GM21723 (cell line): ENCODE results near the gene PLPPR2.
"Not testable (repeated sequence)": the region's sequence is repeated elsewhere in the genome, so short reads cannot be mapped to it uniquely, and the experiment has no call there.

Experiments used
- ATAC-seq: cut with Tn5 transposase; IDR thresholded peaks from one replicate; pipeline ENCODE4 v1.9.1; 2021; ENCODE audit warnings: mild to moderate bottlenecking, moderate library complexity; ENCODE audit not compliant: unreplicated experiment

PLPPR2 gene

GRCh38 chr19:11355160-11356073 lies at the start of gene PLPPR2:
PLPPR2 (plus strand) TSS chr19:11355432; CDS start chr19:11357674, 2,242 bp downstream.
- peak; percentile 57 for ATAC-seq

GRCh38 chr19:11306337-11306736 lies 48.9 kb upstream of the PLPPR2 start:
- no peak for ATAC-seq

- not testable (repeated sequence) for ATAC-seq
Measured at GRCh38 chr19:11320278-11320995, 34.8 kb upstream of the PLPPR2 start.

- no peak for ATAC-seq
Measured at GRCh38 chr19:11321191-11322126, 33.8 kb upstream of the PLPPR2 start.

- ATAC-seq, result no peak
Measured at GRCh38 chr19:11322269-11323024, 32.8 kb upstream of the PLPPR2 start.

- ATAC-seq, result no peak
Measured at GRCh38 chr19:11323601-11324078, 31.6 kb upstream of the PLPPR2 start.

GRCh38 chr19:11324079-11324661 lies 31.1 kb upstream of the PLPPR2 start:
- no peak for ATAC-seq

- ATAC-seq, result no peak
Measured at GRCh38 chr19:11324748-11325389, 30.4 kb upstream of the PLPPR2 start.

GRCh38 chr19:11325544-11325943 lies 29.7 kb upstream of the PLPPR2 start:
- no peak for ATAC-seq

- ATAC-seq, result no peak
Measured at GRCh38 chr19:11330127-11330526, 25.1 kb upstream of the PLPPR2 start.

- ATAC-seq, result no peak
Measured at GRCh38 chr19:11331502-11331901, 23.7 kb upstream of the PLPPR2 start.

GRCh38 chr19:11332822-11333221 lies 22.4 kb upstream of the PLPPR2 start:
- no peak for ATAC-seq

- not testable (repeated sequence) for ATAC-seq
Measured at GRCh38 chr19:11333838-11334237, 21.4 kb upstream of the PLPPR2 start.

- ATAC-seq, result no peak
Measured at GRCh38 chr19:11335449-11336146, 19.6 kb upstream of the PLPPR2 start.

- no peak for ATAC-seq
Measured at GRCh38 chr19:11337080-11337479, 18.2 kb upstream of the PLPPR2 start.

- no peak for ATAC-seq
Measured at GRCh38 chr19:11338121-11338520, 17.1 kb upstream of the PLPPR2 start.

GRCh38 chr19:11338569-11339253 lies 16.5 kb upstream of the PLPPR2 start:
- no peak for ATAC-seq
